Glutamatergic neuron (in vitro differentiated cells): ENCODE measurements around the gene DCP2. TPM values are rescaled to one million over a fixed set of nuclear protein-coding genes. Genes with fewer than 3 reads are reported as not detected.

Experiments
- DNase-seq: peaks from one replicate; pipeline ENCODE4 v3.0.0; 2022
- H3K27ac Mint-ChIP-seq: one replicate; pipeline ENCODE4 v1.8.0; 2020; ENCODE audit warnings: mild to moderate bottlenecking, mixed read lengths, inconsistent platforms; ENCODE audit not compliant: unreplicated experiment
- H3K27me3 Mint-ChIP-seq: one replicate; pipeline ENCODE4 v1.8.0; 2020; ENCODE audit warnings: mild to moderate bottlenecking, moderate library complexity, mixed read lengths, inconsistent platforms; ENCODE audit not compliant: unreplicated experiment
- H3K36me3 Mint-ChIP-seq: one replicate; pipeline ENCODE4 v1.8.0; 2020; ENCODE audit warnings: mild to moderate bottlenecking, mixed read lengths, inconsistent platforms; ENCODE audit not compliant: unreplicated experiment
- H3K4me1 Mint-ChIP-seq: one replicate; pipeline ENCODE4 v1.8.0; 2020; ENCODE audit warnings: mild to moderate bottlenecking, low read depth, mixed read lengths, inconsistent platforms; ENCODE audit not compliant: unreplicated experiment
- H3K4me3 Mint-ChIP-seq: one replicate; pipeline ENCODE4 v1.8.0; 2020; ENCODE audit warnings: mild to moderate bottlenecking, mixed read lengths, inconsistent platforms; ENCODE audit not compliant: unreplicated experiment
- H3K9me3 Mint-ChIP-seq: one replicate; pipeline ENCODE4 v1.8.0; 2020; ENCODE audit warnings: mild to moderate bottlenecking, moderate library complexity, mixed read lengths, inconsistent platforms; ENCODE audit not compliant: unreplicated experiment
- CTCF ChIP-seq: fragments of 200-600 bp; sonication (generic); IDR thresholded peaks from one replicate; pipeline ENCODE4 v1.5.0; 2021; ENCODE audit not compliant: partially characterized antibody, unreplicated experiment
- total RNA-seq: library from RNA; stranded (reverse); fragmentation: NEBNext Ultra II Directional; extraction: Animal tissue kit (Norgen Biotek cat#: 25700); gene quantifications from one replicate; pipeline ENCODE4 v1.2.1, GENCODE V29; 2021; ENCODE audit not compliant: unreplicated experiment

DCP2 gene
- total RNA-seq, 1 donor from 2014 or later: 117 TPM

- H3K27ac Mint-ChIP-seq: no peak overlapping the region
- H3K27me3 Mint-ChIP-seq: peaks cover 20% of the 10 kb centered on the region
- DNase-seq: no peak
- peaks cover 17% of the 10 kb centered on the region for H3K4me1 Mint-ChIP-seq
- peaks cover 3% of the 10 kb centered on the region for H3K36me3 Mint-ChIP-seq
- no peak overlapping the region for H3K4me3 Mint-ChIP-seq
- peaks cover 30% of the 10 kb centered on the region for H3K9me3 Mint-ChIP-seq
- no peak for TF ChIP-seq CTCF
Observed at GRCh38 chr5:112973904-112974303, 2.7 kb upstream of the DCP2 start.

GRCh38 chr5:112974901-112975300 is 1.7 kb upstream of the DCP2 start:
- peaks cover 3% of the 10 kb centered on the region for H3K36me3 Mint-ChIP-seq
- peaks cover 17% of the 10 kb centered on the region for H3K4me1 Mint-ChIP-seq
- H3K27ac Mint-ChIP-seq: peak overlapping the region; percentile 97
- DNase-seq: no peak
- peak overlapping the region; percentile 99 for H3K4me3 Mint-ChIP-seq
- H3K27me3 Mint-ChIP-seq: peaks cover 20% of the 10 kb centered on the region
- no peak for TF ChIP-seq CTCF
- H3K9me3 Mint-ChIP-seq: peaks cover 30% of the 10 kb centered on the region

DNA sequence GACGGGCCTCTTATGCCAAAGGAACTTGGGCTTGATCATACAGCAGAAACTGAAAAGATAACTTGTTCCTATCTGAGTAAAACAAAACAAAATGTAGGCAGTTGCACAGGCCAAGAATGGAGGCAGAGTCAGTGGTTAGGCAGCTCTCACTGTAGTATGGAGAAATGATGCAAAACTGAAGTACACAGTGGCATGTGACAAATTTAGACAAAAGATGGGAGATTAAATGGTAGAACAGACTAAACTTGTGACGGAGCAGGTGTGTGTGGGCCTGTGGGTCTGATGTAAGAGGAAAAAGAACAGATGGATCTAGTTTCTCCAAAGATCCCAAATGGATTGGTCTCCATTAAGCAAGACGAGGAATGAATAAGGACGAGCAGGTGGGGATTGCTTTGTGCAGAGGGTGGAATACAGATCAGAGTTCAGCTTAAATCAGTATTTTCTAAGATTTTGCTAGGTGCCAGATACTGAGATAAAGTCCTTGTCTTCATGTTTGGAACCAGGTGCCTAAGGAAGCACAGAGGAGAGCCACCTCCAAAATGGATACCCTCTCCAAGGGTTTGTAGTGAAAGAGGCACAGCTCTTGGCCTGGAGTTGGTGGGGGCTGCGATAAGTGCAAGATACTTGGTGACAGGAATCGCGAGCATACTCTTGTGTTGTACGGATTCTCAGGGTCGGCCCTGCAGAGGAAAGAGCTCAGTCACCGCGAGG is 722 bp upstream of the DCP2 start:
- Mint-ChIP-seq H3K36me3 (peaks cover 3% of the 10 kb centered on the region), H3K4me1 (peaks cover 21% of the 10 kb centered on the region), H3K27me3 (peaks cover 20% of the 10 kb centered on the region), H3K9me3 (peaks cover 30% of the 10 kb centered on the region), H3K27ac (peak overlapping the region; percentile 97), H3K4me3 (peak overlapping the region; percentile 99)
- TF ChIP-seq CTCF: no peak
- no peak for DNase-seq

DNA sequence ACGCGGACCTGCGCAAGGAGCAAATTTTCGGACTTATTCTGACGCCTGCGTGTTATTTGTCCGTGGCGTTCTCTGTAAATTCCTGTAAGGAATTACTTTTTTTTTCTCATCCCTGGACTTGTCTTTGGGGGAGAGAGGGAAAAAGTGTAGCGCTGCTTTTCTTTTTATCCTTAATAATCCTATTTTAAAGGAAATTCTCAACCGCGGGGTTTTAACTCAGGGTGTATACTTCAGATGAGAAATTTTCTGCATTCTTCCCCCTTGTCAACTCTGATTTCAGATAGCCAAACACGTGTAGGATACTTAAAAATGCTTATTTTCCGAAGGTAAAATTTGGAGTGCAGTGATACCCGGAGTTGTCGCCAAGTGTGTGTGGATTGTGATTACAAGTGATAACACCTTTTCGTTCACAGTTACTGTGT is 853 bp downstream of the DCP2 start:
- TF ChIP-seq CTCF: no peak
- peaks cover 28% of the 10 kb centered on the region for H3K4me1 Mint-ChIP-seq
- peak overlapping the region; percentile 99 for H3K4me3 Mint-ChIP-seq
- H3K36me3 Mint-ChIP-seq: no peaks in the 10 kb centered on the region
- peaks cover 20% of the 10 kb centered on the region for H3K27me3 Mint-ChIP-seq
- peaks cover 28% of the 10 kb centered on the region for H3K9me3 Mint-ChIP-seq
- no peak for DNase-seq
- peak overlapping the region; percentile 94 for H3K27ac Mint-ChIP-seq

- Mint-ChIP-seq H3K27ac (peak overlapping the region; percentile 94), H3K27me3 (peaks cover 20% of the 10 kb centered on the region), H3K36me3 (no peaks in the 10 kb centered on the region), H3K4me1 (peaks cover 40% of the 10 kb centered on the region), H3K9me3 (peaks cover 28% of the 10 kb centered on the region), H3K4me3 (peak overlapping the region; percentile 99)
- DNase-seq: no peak
- TF ChIP-seq CTCF: no peak
Observed at GRCh38 chr5:112978836-112979235, 2.2 kb downstream of the DCP2 start.
